GM12878 (cell line): ENCODE results near the gene PDGFB. TPM values are rescaled to one million over a fixed set of nuclear protein-coding genes. Genes with fewer than 3 reads are reported as not detected.
A peak's percentile ranks its signal among the peaks of the same experiment; 100 is the strongest.

Experiments
- ATAC-seq: fragments of 200-7000 bp; cut with Tn5 transposase; 3 replicates; pipeline ENCODE4 v1.9.1; 2020; ENCODE audit warnings: mild to moderate bottlenecking, moderate library complexity
- BruUV-seq: library from RNA; stranded (reverse); fragments of 400-500 nt; replicated peaks from 2 replicates; lab custom pipeline; 2021; lab: Mats Ljungman, UMichigan
- CTCF ChIA-PET: fragments of 300-600 bp; sonication (Branson Sonifier 250); formaldehyde crosslinking; extraction: SDS; loops from one replicate; lab custom pipeline; 2021; ENCODE audit warnings: inconsistent platforms; lab: Yijun Ruan, JAX
- POLR2A ChIA-PET: fragments of 350-600 bp; formaldehyde crosslinking; extraction: SDS; loops from one replicate; lab custom pipeline; 2021; ENCODE audit warnings: inconsistent platforms; lab: Charles Lee
- RAD21 ChIA-PET: fragments of 300-600 bp; sonication (Branson Sonifier 250); formaldehyde crosslinking; loops from one replicate; lab custom pipeline; 2023; ENCODE audit warnings: antibody characterized with exemption; ENCODE audit not compliant: unreplicated experiment; lab: Charles Lee
- SMC1A ChIA-PET: fragments of 300-600 bp; sonication (Branson Sonifier 250); formaldehyde crosslinking; loops from one replicate; lab custom pipeline; 2023; ENCODE audit not compliant: unreplicated experiment, uncharacterized antibody; lab: Charles Lee
- DNase-seq: peaks from one replicate; pipeline ENCODE4 v3.0.0-alpha.2; 2011; ENCODE audit warnings: low read depth, low spot score
- FAIRE-seq: peaks from 3 replicates; lab custom pipeline; 2011; peaks lifted over from hg19 to GRCh38; lab: Jason Lieb, UNC
- H2AFZ ChIP-seq: 2 replicates; pipeline ENCODE4 v1.6.0; 2011; ENCODE audit warnings: low read depth, low read length, control low read depth; ENCODE audit not compliant: control insufficient read depth
- H3K27ac ChIP-seq: 2 replicates; pipeline ENCODE4 v1.5.1; 2011; ENCODE audit warnings: control low read depth; ENCODE audit not compliant: control insufficient read depth, insufficient read depth
- H3K27me3 ChIP-seq, 2 experiments: replicated peaks in 1 of 2; 2 replicates each; pipeline versions ENCODE4 v1.6.0 to v1.6.1; 2011; ENCODE audit warnings: low read length in 1 of 2; ENCODE audit not compliant: control insufficient read depth in 2 of 2, insufficient read depth in 2 of 2
- H3K36me3 ChIP-seq, 2 experiments: 2 replicates each; pipeline ENCODE4 v1.5.1; 2011; ENCODE audit warnings: low read length in 1 of 2; ENCODE audit not compliant: control insufficient read depth in 2 of 2, insufficient read depth in 2 of 2
- H3K4me1 ChIP-seq: 2 replicates; pipeline ENCODE4 v1.6.1; 2011; ENCODE audit warnings: mild to moderate bottlenecking, low read length, moderate library complexity, mixed read lengths; ENCODE audit not compliant: control insufficient read depth, insufficient read depth
- H3K4me2 ChIP-seq: 2 replicates; pipeline ENCODE4 v1.6.0; 2011; ENCODE audit warnings: control low read depth; ENCODE audit not compliant: control insufficient read depth, insufficient read depth
- H3K4me3 ChIP-seq: fragments of 200-600 bp; sonication (generic); 2 replicates; pipeline ENCODE4 v1.5.1; 2016
- H3K79me2 ChIP-seq: 2 replicates; pipeline ENCODE4 v1.6.0; 2011; ENCODE audit warnings: low read length; ENCODE audit not compliant: control insufficient read depth, insufficient read depth
- H3K9ac ChIP-seq: 2 replicates; pipeline ENCODE4 v1.8.0; 2011; ENCODE audit warnings: low read length, control low read depth, mixed read lengths; ENCODE audit not compliant: control insufficient read depth, insufficient read depth
- H3K9me3 ChIP-seq: replicated peaks from 3 replicates; pipeline ENCODE4 v1.5.1; 2011; ENCODE audit warnings: mild to moderate bottlenecking, low read length; ENCODE audit not compliant: control insufficient read depth, insufficient read depth
- H4K20me1 ChIP-seq: 2 replicates; pipeline ENCODE4 v1.6.0; 2011; ENCODE audit not compliant: control insufficient read depth, insufficient read depth
- EED ChIP-seq: sonication (generic); IDR thresholded peaks from 2 replicates; pipeline ENCODE4 v1.6.1; 2016; ENCODE audit warnings: antibody characterized with exemption, low read depth
- EGR1 ChIP-seq, 2 experiments: IDR thresholded peaks; 1 replicate in 1 of 2; 2 replicates in 1 of 2; pipeline ENCODE4 v1.6.1; 2011 to 2012; ENCODE audit warnings: low read depth in 2 of 2, low read length in 2 of 2, borderline replicate concordance in 1 of 2, mild to moderate bottlenecking in 1 of 2, moderate library complexity in 1 of 2
- FOS ChIP-seq: IDR thresholded peaks from 3 replicates; pipeline ENCODE4 v1.6.1; 2011; ENCODE audit warnings: borderline replicate concordance; ENCODE audit not compliant: insufficient read length; ENCODE audit errors: extremely low read depth
- HDGF ChIP-seq: fragments of 450-650 bp; IDR thresholded peaks from 2 replicates; pipeline ENCODE4 v1.6.1; 2016; ENCODE audit warnings: antibody characterized with exemption
- MEF2A ChIP-seq: IDR thresholded peaks from 2 replicates; pipeline ENCODE4 v1.6.1; 2011; ENCODE audit warnings: low read depth, mild to moderate bottlenecking, low read length, moderate library complexity; ENCODE audit not compliant: insufficient read depth
- MEF2B ChIP-seq: fragments of 450-650 bp; IDR thresholded peaks from 2 replicates; pipeline ENCODE4 v1.6.1; 2018; ENCODE audit warnings: mild to moderate bottlenecking, moderate library complexity; ENCODE audit not compliant: partially characterized antibody, poor library complexity, severe bottlenecking
- RAD21 ChIP-seq: IDR thresholded peaks from 2 replicates; pipeline ENCODE4 v1.6.1; 2011; ENCODE audit warnings: mild to moderate bottlenecking, low read depth, low read length, moderate library complexity; ENCODE audit not compliant: insufficient read depth
- SKIL ChIP-seq: fragments of 450-650 bp; IDR thresholded peaks from 2 replicates; pipeline ENCODE4 v1.6.1; 2017; ENCODE audit warnings: mild to moderate bottlenecking, low read depth, inconsistent platforms; ENCODE audit not compliant: poor library complexity, severe bottlenecking
- ZNF207 ChIP-seq: fragments of 450-650 bp; IDR thresholded peaks from 2 replicates; pipeline ENCODE4 v1.6.1; 2014; ENCODE audit warnings: antibody characterized with exemption, mild to moderate bottlenecking, borderline replicate concordance
- ZNF24 ChIP-seq: fragments of 450-650 bp; IDR thresholded peaks from 2 replicates; pipeline ENCODE4 v1.6.1; 2017; ENCODE audit warnings: antibody characterized with exemption, mild to moderate bottlenecking
- WGBS: methylation state at CpG from one replicate; pipeline ENCODE4 v1.1.6; 2016; ENCODE audit warnings: low lambda C conversion rate; ENCODE audit not compliant: insufficient replicate concordance, insufficient coverage; ENCODE audit errors: missing lambda C conversion rate; 5-methylcytosine and 5-hydroxymethylcytosine counted together
- in situ Hi-C: fragments of 300-500 bp; cut with MboI; formaldehyde crosslinking; loops from 9 replicates; pipeline ENCODE4 v1.14.3; 2018; ENCODE audit warnings: mixed read lengths
- intact Hi-C: fragments of 100-400 bp; cut with micrococcal nuclease; formaldehyde crosslinking; loops from one replicate; pipeline ENCODE4 v1.14.2; 2022; ENCODE audit not compliant: unreplicated experiment
- polyA plus RNA-seq, 11 experiments: library from polyadenylated mRNA; depleted of rRNA in 4 of 11; unstranded in 6 of 11; stranded (reverse) in 5 of 11; fragments of >200 nt; fragmentation: Nextera tagmentation in 4 of 11; fragmentation: Illumina TruSeq in 1 of 11; extraction: Ambion mirVana in 4 of 11; extraction: Trizol in 1 of 11; gene quantifications; 1 replicate in 1 of 11; 2 replicates in 10 of 11; pipeline versions ENCODE4 v1.2.1 to v1.2.3, GENCODE V29; 2011 to 2016; ENCODE audit warnings: inconsistent platforms in 2 of 11, missing spikeins in 2 of 11, low read depth in 1 of 11
- total RNA-seq, 4 experiments: library from RNA; depleted of rRNA in 3 of 4; stranded (reverse); fragments of >200 nt in 3 of 4; fragmentation: Illumina TruSeq in 1 of 4; extraction: Trizol in 1 of 4; gene quantifications; 2 replicates each; pipeline versions ENCODE4 v1.2.1 to v1.2.3, GENCODE V29; 2013 to 2021
- TF ChIP-seq, protein P1 (sequence below): fragments of 450-650 bp; IDR thresholded peaks from 2 replicates; pipeline ENCODE4 v1.6.1; 2018; ENCODE audit warnings: mild to moderate bottlenecking, low read depth, moderate library complexity; ENCODE audit not compliant: partially characterized antibody

PDGFB gene
- total and polyA plus RNA-seq, 10 of the 15 experiments (the other 5 are each of a cell fraction or from before 2014, with no cell fraction given), result 0.13 to 1.1 (median 0.56) TPM; not detected in 1

DNA sequence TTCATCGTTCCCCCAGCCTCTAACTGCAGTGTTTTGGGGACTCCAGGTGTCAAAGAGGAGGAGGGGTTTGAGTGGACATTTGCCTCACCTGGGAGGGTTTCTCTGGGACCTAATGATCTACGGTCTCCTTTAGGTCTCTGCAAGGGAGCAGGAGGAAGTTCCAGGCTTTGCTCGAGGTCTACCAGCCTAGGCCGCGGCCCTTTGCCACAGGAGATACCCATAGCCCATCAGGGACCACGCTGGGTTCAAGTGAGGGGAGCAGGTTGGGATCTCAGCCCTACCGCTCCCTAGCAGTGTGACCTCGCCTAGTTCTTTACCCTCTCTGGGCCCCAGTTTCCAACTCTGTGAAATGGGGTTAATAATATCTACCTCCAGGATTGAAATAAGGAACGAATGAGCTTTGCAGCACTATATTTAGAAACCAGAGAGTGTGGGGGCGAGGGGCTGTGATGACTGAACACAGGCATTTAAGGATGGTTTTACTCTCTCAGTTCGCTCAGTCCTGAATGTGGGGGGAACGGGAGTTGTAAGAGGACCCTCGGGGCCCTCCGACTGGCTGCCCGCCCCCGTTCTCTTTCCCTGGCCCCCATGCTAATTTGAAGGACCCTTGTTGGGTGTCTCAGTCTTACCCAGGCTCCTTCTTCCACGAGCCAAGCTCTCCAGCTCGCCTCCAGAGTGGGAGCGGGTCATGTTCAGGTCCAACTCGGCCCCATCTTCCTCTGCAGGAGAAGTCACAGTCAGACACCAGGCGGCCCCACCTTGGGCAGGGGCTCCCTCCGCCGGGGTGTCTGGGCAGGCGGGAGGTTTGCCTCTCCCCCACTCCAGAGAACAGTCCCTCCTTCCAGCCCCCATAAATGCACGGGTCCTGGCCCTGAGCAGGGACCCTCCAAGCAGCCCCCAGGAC, 11.7 kb downstream of the PDGFB start:
- WGBS, result 29% methylated on average over 25 of the region's 25 CpGs
- peak overlapping the region; percentile 19; the same call in 1 of the 2 replicates for H3K4me2 ChIP-seq
- no peaks in the 10 kb centered on the region for H3K36me3 ChIP-seq
- H2AFZ ChIP-seq, result no peak overlapping the region
- no TSS peak for BruUV-seq
- H4K20me1 ChIP-seq, result no peaks in the 10 kb centered on the region
- H3K9me3 ChIP-seq, result no peaks in the 10 kb centered on the region
- ATAC-seq (no peak), DNase-seq (no peak), FAIRE-seq (no peak)
- H3K4me1 ChIP-seq, result peaks cover 29% of the 10 kb centered on the region
- in situ Hi-C loops (no loop called here), intact Hi-C loops (no loop called here)
- ChIA-PET POLR2A (no interaction called here), RAD21 (interaction anchor here (1.3 kb wide), 1 partner anchor 62 kb away, joined by 4 read pairs; no protein-coding TSS in a partner anchor), SMC1A (no interaction called here), CTCF (interaction anchor here (0.9 to 1.1 kb wide), 2 partner anchors 55 to 62 kb away, joined by 3 to 4 read pairs; no protein-coding TSS in a partner anchor)
- no peaks in the 10 kb centered on the region; a peak in 2 of 4 replicates for H3K27me3 ChIP-seq
- no peak overlapping the region for H3K27ac ChIP-seq
- TF ChIP-seq MEF2A (peak; percentile 72), EED (0 out of 2 replicates have a peak, but pooled peaks have one; percentile 15), HDGF (no peak), ZNF24 (no peak), ZNF207 (no peak), FOS (no peak), RAD21 (no peak), MEF2B (peak; percentile 48), EGR1 (IDR thresholded peaks at IDR 0.05; ENCODE audit: borderline replicate concordance in 1 of 2, low read depth in 2 of 2, low read length in 2 of 2) (peak in 1 of 2 experiments; percentile 62; a peak in 1 of 3 replicates), SKIL (no peak)
- TF ChIP-seq, protein P1, sequence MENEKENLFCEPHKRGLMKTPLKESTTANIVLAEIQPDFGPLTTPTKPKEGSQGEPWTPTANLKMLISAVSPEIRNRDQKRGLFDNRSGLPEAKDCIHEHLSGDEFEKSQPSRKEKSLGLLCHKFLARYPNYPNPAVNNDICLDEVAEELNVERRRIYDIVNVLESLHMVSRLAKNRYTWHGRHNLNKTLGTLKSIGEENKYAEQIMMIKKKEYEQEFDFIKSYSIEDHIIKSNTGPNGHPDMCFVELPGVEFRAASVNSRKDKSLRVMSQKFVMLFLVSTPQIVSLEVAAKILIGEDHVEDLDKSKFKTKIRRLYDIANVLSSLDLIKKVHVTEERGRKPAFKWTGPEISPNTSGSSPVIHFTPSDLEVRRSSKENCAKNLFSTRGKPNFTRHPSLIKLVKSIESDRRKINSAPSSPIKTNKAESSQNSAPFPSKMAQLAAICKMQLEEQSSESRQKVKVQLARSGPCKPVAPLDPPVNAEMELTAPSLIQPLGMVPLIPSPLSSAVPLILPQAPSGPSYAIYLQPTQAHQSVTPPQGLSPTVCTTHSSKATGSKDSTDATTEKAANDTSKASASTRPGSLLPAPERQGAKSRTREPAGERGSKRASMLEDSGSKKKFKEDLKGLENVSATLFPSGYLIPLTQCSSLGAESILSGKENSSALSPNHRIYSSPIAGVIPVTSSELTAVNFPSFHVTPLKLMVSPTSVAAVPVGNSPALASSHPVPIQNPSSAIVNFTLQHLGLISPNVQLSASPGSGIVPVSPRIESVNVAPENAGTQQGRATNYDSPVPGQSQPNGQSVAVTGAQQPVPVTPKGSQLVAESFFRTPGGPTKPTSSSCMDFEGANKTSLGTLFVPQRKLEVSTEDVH, result no peak
- no peak overlapping the region for H3K4me3 ChIP-seq
- H3K79me2 ChIP-seq, result no peaks in the 10 kb centered on the region
- H3K9ac ChIP-seq, result no peak overlapping the region
